DOHH2 (cell line): ENCODE results near the gene PBRM1.

ENCODE experiments used
- H3F3A ChIP-seq: fragments of 200-600 bp; sonication (generic), shearing (Covaris generic); 2 replicates; pipeline ENCODE4 v1.6.0; 2016; ENCODE audit warnings: antibody characterized with exemption, mild to moderate bottlenecking; ENCODE audit not compliant: control insufficient read depth, insufficient read depth
- H3K27ac ChIP-seq: fragments of 200-600 bp; sonication (generic); 2 replicates; pipeline ENCODE4 v1.5.1; 2014; ENCODE audit warnings: low read depth, mild to moderate bottlenecking, low read length, moderate library complexity
- H3K27me3 ChIP-seq: fragments of 200-600 bp; sonication (generic); 2 replicates; pipeline ENCODE4 v1.6.1; 2014; ENCODE audit warnings: mild to moderate bottlenecking, low read length, mixed read lengths; ENCODE audit not compliant: control insufficient read depth
- H3K36me3 ChIP-seq: fragments of 200-600 bp; sonication (generic); 2 replicates; pipeline ENCODE4 v1.6.1; 2014; ENCODE audit warnings: mild to moderate bottlenecking, low read length, moderate library complexity, mixed read lengths; ENCODE audit not compliant: control insufficient read depth
- H3K4me1 ChIP-seq: fragments of 200-600 bp; sonication (generic); 2 replicates; pipeline ENCODE4 v1.6.1; 2014; ENCODE audit warnings: mild to moderate bottlenecking, low read length, mixed read lengths; ENCODE audit not compliant: control insufficient read depth
- H3K4me2 ChIP-seq: fragments of 200-600 bp; sonication (generic); 2 replicates; pipeline ENCODE4 v1.6.0; 2014; ENCODE audit warnings: mild to moderate bottlenecking, low read length, moderate library complexity
- H3K4me3 ChIP-seq: fragments of 200-600 bp; sonication (generic); 2 replicates; pipeline ENCODE4 v1.5.1; 2014; ENCODE audit warnings: mild to moderate bottlenecking, low read length, mixed read lengths
- H3K79me2 ChIP-seq: fragments of 200-600 bp; sonication (generic); 2 replicates; pipeline ENCODE4 v1.6.1; 2014; ENCODE audit warnings: mild to moderate bottlenecking, low read length, mixed read lengths; ENCODE audit not compliant: control insufficient read depth
- H3K9me2 ChIP-seq: fragments of 200-600 bp; sonication (generic); replicated peaks from 2 replicates; pipeline ENCODE4 v1.6.1; 2014; ENCODE audit warnings: mild to moderate bottlenecking, low read length, mixed read lengths; ENCODE audit not compliant: control insufficient read depth
- H3K9me3 ChIP-seq: fragments of 200-600 bp; sonication (generic); 2 replicates; pipeline ENCODE4 v1.6.1; 2014; ENCODE audit warnings: antibody characterized with exemption, low read length, mixed read lengths; ENCODE audit not compliant: control insufficient read depth, insufficient read depth
- H4K20me1 ChIP-seq: fragments of 200-600 bp; sonication (generic); 2 replicates; pipeline ENCODE4 v1.6.0; 2014; ENCODE audit warnings: low read depth, mild to moderate bottlenecking, antibody characterized with exemption, low read length, moderate library complexity; ENCODE audit not compliant: control insufficient read depth, insufficient read depth
- CTCF ChIP-seq: fragments of 200-600 bp; sonication (generic); IDR thresholded peaks from one replicate; pipeline ENCODE4 v1.5.1; 2014; ENCODE audit warnings: antibody characterized with exemption, mild to moderate bottlenecking, low read depth, low read length; ENCODE audit not compliant: poor library complexity, severe bottlenecking
- EZH2phosphoT487 ChIP-seq: fragments of 200-600 bp; sonication (generic); IDR thresholded peaks from 2 replicates; pipeline ENCODE4 v1.6.1; 2017; ENCODE audit warnings: borderline replicate concordance, mild to moderate bottlenecking, antibody characterized with exemption, low read length, moderate library complexity, mixed read lengths

Gene PBRM1

DNA sequence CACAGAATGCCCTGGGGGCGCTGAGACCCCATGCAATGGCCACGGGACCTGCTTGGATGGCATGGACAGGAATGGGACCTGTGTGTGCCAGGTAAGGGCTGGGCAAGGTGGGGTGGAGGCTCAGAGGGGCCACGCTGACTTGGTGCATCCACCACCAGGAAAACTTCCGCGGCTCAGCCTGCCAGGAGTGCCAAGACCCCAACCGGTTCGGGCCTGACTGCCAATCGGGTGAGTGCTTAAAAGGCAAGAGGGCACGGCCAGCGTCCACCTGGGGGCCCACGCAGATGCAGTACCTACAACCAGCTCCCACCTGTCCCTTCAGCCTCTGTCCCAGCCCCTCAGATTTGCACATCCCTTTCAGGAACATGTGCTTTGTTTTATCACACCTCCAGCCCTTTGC is 183.7 kb downstream of the PBRM1 start:
- Histone ChIP-seq H3K9me3 (no peaks in the 10 kb centered on the region), H3K4me3 (no peak overlapping the region), H3F3A (no peaks in the 10 kb centered on the region), H3K36me3 (no peaks in the 10 kb centered on the region), H4K20me1 (no peaks in the 10 kb centered on the region), H3K27ac (no peak overlapping the region), H3K9me2 (no peaks in the 10 kb centered on the region), H3K27me3 (peaks cover 4% of the 10 kb centered on the region; the same call in 1 of the 2 replicates), H3K4me1 (no peaks in the 10 kb centered on the region), H3K79me2 (no peaks in the 10 kb centered on the region), H3K4me2 (no peak overlapping the region)
- no peak for TF ChIP-seq EZH2phosphoT487
- no peak for TF ChIP-seq CTCF

GRCh38 chr3:52501046-52501445 is 184.7 kb downstream of the PBRM1 start:
- Histone ChIP-seq H3K27ac (no peak overlapping the region), H4K20me1 (no peaks in the 10 kb centered on the region), H3F3A (no peaks in the 10 kb centered on the region), H3K79me2 (no peaks in the 10 kb centered on the region), H3K4me3 (no peak overlapping the region), H3K4me1 (no peaks in the 10 kb centered on the region), H3K36me3 (no peaks in the 10 kb centered on the region), H3K9me3 (no peaks in the 10 kb centered on the region), H3K9me2 (no peaks in the 10 kb centered on the region), H3K4me2 (no peak overlapping the region), H3K27me3 (peaks cover 4% of the 10 kb centered on the region; the same call in 1 of the 2 replicates)
- TF ChIP-seq EZH2phosphoT487 (no peak), CTCF (no peak)

GRCh38 chr3:52498137-52499054 is 187.3 kb downstream of the PBRM1 start:
- TF ChIP-seq CTCF = no peak
- TF ChIP-seq EZH2phosphoT487 = no peak
- no peaks in the 10 kb centered on the region for H3K4me1 ChIP-seq
- H3K27me3 ChIP-seq = peaks cover 4% of the 10 kb centered on the region; the same call in 1 of the 2 replicates
- H3K9me3 ChIP-seq = no peaks in the 10 kb centered on the region
- H3K4me2 ChIP-seq = no peak overlapping the region
- H3K4me3 ChIP-seq = no peak overlapping the region
- H3K27ac ChIP-seq = no peak overlapping the region
- no peaks in the 10 kb centered on the region for H3K36me3 ChIP-seq
- H3K79me2 ChIP-seq = no peaks in the 10 kb centered on the region
- no peaks in the 10 kb centered on the region for H3F3A ChIP-seq
- no peaks in the 10 kb centered on the region for H4K20me1 ChIP-seq
- no peaks in the 10 kb centered on the region for H3K9me2 ChIP-seq
